Activated CD4-positive, alpha-beta T cell treated with anti-CD3 and anti-CD28 coated beads for 1 hour (primary cell): ENCODE results near the gene SYS1.
A peak's percentile ranks its signal among the peaks of the same experiment; 100 is the strongest.

ENCODE experiments used
- DNase-seq: peaks from one replicate; pipeline ENCODE4 v3.0.0-alpha.2; 2020

Gene SYS1

DNA sequence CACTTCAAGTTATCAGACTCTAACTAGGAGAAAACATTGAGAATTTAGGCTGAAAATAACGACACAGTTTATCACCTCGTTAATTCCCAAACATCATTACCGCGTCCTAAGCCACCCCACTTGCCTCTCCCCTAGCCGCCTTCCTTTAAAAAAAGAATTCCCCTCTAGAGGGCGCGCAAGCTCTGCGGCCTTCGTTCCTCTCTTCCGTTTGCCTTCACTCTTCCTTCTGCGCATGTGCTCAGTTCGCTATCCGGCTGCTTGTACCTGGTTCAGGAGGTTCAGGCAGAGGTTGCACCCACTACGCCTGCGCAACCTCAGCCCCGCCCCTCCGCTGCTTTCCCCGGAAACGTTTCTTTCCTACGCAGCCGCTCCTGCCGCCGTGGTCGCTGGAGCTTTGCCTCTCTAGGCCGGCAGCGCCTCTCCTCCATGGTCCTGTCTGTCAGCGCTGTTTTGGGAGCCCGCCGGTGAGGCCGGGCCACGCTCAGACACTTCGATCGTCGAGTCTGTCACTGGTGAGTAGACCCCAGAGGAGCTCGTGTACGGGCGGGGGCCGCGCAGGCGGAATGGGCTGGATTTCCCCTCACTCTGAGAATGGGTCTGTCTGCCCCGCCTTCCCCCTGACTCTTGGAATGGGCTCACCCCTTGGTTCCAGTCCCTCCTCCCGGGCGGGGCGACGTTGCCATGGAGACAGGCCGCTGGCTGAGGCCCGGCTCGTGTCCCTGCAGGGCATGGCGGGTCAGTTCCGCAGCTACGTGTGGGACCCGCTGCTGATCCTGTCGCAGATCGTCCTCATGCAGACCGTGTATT is at the start of gene SYS1:
SYS1 (plus strand) TSS at position 353 of the 807 bp plus-strand sequence; CDS start at position 729, 376 bp downstream.
- DNase-seq = peak; percentile 97

- no peak for DNase-seq
Measured at GRCh38 chr20:45313943-45314342, 49.0 kb upstream of the SYS1 start.

GRCh38 chr20:45315672-45316071 is 47.3 kb upstream of the SYS1 start:
- DNase-seq = no peak

DNA sequence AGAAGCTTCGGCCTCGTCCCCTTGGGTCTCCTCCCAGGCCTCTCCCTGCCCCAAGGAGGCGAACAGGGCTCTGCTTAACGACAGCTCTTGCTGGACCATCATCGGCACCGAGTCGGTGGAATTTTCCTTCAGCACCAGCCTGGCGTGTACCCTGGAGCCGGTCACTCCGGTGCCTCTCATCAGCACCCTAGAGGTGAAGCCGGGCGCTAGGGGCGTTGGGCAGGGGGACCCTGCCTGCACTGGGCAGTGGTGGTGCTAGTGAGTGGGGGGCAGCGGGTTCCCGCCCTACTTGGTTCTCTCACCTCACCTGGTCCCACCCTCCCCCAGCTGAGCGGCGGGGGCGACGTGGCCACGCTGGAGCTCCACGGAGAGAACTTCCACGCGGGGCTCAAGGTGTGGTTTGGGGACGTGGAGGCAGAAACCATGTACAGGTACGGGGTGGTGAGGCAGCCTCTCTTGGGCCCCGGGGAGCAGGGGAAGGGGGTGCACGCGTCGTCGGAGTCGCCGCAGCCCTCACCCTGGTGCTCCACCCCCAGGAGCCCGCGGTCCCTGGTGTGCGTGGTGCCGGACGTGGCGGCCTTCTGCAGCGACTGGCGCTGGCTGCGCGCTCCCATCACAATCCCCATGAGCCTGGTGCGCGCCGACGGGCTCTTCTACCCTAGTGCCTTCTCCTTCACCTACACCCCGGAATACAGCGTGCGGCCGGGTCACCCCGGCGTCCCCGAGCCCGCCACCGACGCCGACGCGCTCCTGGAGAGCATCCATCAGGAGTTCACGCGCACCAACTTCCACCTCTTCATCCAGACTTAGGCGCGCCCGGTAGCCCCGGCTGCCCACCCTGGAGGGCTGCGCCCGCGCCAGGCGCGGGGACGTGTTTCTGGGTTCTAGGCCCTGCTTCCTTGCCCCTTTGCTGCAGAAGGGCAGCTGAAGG is 46.5 kb upstream of the SYS1 start:
- DNase-seq = no peak

DNA sequence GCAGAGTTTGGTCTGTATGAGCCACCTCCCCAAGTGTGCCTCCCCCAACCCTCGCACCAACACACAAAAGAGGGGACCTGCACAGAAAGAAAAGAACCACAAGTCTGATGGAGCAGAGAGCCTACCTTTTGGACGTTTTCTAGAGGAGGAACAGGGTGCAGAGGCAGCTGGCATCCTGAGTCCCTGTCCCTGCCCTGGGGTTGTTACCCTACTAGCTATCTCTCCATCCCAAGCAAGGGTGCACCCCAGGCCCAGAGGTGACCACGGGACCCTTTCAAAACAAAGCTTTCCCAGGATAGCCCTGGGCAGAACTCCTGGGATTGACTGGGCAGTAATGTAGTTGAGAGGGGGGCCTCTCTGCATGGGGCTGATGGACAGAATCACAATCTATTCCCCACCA is 45.1 kb upstream of the SYS1 start:
- DNase-seq = no peak

DNA sequence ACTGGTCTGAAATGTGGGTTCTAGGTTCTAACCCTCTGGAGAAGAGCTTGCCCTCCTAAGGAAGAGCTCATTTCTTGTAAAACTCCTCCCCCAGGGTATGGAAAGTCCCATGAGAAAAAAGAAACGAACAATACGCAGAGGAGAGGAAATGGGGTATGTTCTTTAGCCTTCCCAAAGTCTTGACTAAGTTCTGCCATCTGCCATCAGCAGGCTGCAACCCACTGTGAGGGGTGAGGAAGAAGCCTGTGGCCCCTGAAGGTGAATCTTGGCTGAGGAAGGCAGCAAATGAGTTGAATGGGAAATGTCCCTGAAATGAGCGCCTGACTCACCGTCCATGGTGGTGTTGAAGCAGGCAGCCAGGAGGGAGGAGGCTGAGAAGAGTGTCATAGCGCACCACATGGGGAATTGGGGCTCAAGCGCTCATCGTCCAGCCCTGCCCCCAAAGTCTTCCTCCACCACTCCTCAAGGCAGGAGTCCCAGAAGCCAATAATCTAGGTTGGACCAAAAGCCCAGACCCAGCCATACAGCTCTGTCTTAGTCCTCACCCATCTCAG is 44.5 kb upstream of the SYS1 start:
- DNase-seq = no peak

DNA sequence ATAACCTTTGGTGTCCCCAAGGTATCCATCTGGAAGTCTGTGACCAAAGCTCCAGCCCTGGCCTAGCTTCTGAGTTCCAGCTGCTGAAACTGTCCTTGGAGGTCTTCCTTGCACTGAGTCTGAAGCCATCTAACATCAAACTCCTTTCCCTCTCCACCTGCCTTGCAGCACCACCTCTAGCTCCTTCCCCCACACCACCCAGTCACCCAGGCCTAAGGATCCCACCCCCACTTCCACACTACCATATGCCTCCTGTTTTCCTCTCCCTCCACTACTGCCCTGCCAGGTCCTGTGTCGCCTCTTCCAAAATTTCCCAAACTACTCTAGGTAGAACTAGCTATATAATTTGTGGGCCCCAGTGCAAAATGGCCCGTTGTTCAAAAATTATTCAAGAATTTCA is 44.0 kb upstream of the SYS1 start:
- DNase-seq = no peak

- no peak for DNase-seq
Measured at GRCh38 chr20:45320948-45321595, 41.9 kb upstream of the SYS1 start.

- no peak for DNase-seq
Measured at GRCh38 chr20:45322952-45323383, 40.0 kb upstream of the SYS1 start.

GRCh38 chr20:45323731-45324130 is 39.2 kb upstream of the SYS1 start:
- no peak for DNase-seq

DNA sequence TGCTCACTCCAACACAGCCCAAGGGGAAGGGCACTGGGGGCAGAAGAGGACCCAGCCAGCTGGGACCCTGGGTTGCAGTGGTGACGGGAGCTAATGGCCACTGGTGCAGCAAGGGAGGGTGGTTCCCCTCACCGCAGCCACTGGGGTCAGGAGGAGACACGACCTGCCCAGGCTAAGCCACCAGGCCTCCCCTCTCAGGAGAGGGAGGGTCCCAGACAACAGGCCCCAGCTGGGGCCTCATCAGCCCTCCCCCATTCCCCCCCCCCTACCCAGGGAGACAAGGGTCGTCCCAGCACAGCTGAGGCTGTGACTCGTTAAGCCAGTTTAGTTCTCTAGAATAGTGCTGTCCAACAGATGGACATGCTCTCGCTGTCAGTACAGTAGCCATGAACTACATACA is 37.6 kb upstream of the SYS1 start:
- no peak for DNase-seq

DNA sequence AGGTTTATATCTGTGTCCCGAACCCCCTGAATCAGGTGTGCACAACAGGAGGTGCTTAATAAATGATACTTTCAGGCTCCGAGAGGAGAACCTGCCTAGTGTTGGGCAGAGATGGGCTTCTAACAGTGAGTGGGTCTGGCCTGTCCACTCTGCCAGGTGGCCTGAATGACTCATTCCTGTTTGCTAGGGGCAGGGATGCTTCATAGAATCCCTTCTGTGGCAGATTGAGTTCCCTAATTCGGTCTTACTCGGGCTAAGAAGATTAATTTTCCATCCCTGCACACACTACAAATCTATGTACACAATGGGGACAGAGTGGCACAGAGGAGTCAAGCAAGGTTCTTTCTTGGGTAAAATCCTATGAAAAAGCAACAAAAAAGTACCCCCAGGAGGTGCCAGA is 34.5 kb upstream of the SYS1 start:
- DNase-seq = no peak

- no peak for DNase-seq
Measured at GRCh38 chr20:45329497-45330319, 33.2 kb upstream of the SYS1 start.

DNA sequence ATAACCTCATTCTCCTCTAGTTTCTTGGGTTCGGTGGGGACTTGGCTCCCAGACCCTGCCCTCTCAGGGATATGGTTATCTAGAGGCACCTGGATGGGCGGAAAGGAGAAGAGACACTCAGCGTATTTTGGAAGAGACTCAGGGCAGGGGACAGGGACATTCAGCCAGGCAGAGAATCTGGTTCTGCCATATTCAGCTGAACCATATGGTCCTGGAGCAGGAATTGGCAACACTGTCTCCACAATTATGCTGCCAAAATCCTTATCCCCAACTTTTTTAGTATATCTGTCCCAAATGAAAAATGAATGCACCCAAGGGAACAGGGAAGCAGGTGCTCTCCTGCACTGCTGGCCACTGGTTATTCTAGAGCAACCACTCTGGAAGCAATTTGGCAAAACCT is 32.5 kb upstream of the SYS1 start:
- no peak for DNase-seq

- DNase-seq = no peak
Measured at GRCh38 chr20:45336530-45337366, 26.2 kb upstream of the SYS1 start.

DNA sequence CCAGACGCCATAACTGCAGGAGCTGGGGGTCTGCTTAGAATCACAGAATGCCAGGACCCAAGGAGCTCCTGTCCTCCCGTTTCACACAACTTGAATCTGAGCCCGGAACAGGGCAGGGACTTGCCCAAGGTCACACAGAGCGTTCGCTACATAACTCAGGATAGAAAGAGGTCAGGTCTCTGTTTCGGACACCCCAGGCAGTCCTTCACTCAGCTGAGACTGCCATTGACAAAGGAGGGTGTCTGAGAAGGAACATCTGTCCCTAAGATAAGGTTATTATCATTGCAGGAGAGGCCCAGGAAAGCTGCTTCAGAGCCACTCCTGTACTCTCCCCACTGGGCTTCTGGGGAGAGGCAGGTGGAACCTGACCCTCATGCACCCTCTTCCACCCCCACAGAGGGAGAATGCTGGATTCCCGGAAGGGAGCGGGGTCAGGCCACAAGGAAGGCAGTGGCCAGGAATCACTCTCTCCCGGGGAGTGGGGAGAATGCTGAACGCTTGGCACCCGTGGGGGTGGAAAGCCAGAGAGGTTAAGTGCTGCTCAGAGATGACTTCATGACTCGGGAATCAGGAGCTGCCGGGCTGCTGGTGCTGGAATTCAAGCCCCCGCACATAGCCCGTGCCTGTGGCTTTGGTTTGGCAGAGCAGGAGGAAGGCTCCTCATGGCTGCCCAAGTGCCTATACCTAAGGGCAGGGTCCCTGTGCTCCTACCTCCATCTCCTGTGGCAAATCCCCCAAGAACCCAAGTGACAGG is 25.4 kb upstream of the SYS1 start:
- DNase-seq = no peak

DNA sequence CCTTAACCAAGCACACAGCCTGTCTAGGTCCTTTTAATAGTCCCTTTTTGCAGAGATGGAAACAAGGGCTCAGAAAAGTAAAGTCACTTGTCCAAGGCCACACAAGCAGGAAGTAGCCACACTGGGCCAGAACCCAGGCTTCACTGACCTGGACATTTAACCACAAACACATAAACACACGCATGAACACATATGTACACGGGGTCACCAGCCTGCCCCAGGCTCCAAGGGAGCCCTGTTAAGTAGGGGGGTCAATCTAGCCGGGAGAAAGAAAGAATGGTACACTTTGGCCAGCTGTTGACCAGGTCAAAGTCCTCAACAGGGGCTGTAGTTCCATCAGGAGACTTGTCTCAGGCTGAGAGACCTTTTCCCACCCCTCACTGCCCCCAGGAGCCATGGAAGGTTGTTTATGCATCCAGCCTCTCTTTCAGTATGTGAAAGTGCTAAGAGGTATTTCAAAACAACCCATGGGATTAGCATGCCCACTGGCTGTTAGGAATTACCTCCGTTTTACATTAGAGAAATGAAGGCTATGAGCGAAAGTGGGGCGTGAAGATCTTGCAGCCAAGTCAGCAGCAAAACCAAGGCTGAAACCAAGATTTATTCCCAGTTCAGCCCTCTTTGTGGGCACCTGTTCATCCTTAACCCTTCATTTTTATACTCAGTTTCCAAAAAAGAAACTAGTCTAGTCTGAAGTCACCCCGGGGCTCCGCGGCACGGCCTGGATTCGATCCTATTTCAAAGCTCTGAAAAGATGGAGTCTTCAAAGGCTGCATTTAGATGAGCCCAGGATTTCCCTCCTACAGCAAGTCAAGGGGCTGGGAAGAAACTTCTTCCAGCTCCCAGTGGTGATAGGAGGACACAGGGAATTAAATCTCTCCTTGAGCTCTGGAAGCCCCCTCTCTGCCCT is 24.6 kb upstream of the SYS1 start:
- no peak for DNase-seq

DNA sequence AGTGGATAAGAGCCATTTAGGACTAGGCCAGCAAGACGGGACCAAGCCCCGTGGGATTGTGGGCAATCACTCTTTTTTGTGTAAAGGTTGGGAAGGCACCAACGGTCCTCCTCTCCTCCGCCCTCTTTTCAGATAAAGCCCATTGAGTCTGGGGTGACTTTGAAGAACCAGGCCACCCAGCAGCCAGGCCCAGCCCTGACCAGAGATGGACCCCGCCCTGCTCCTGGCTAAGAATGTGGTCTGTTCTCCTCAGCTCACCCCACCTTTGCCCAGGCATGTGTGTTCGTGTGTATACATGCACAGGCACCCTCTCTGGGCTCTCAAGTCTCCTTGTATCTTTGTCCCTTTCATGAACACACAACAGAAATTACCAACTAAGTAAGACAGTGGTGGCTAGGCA is 23.9 kb upstream of the SYS1 start:
- no peak for DNase-seq

GRCh38 chr20:45339799-45340198 is 23.2 kb upstream of the SYS1 start:
- no peak for DNase-seq
